Adrenal gland (tissue), 12 donors: ENCODE data around the gene CALN1. TPM values are rescaled to one million over a fixed set of nuclear protein-coding genes. Genes with fewer than 3 reads are reported as not detected.

Source experiments
- DNase-seq, 7 donors: peaks; one replicate each; pipeline ENCODE4 v3.0.0-alpha.2; 2019 to 2020
- H3K27ac ChIP-seq, 5 donors: fragments of 200-600 bp; sonication (generic) in 4 of 5; 1 replicate in 3 of 5; 2 replicates in 2 of 5; pipeline versions ENCODE4 v1.5.1 to v1.8.0; 2016 to 2020; ENCODE audit warnings: mild to moderate bottlenecking in 1 of 5
- H3K27me3 ChIP-seq: fragments of 200-600 bp; 2 replicates; pipeline ENCODE4 v1.8.0; 2021
- H3K36me3 ChIP-seq, 2 donors: fragments of 200-600 bp; replicated peaks in 1 of 2; 1 replicate in 1 of 2; 2 replicates in 1 of 2; pipeline versions ENCODE4 v1.5.1 to v1.8.0; 2018 to 2022
- H3K4me1 ChIP-seq, 2 donors: fragments of 200-600 bp; replicated peaks in 1 of 2; 1 replicate in 1 of 2; 2 replicates in 1 of 2; pipeline versions ENCODE4 v1.5.1 to v1.8.0; 2018 to 2021
- H3K4me3 ChIP-seq, 4 donors: fragments of 200-600 bp; sonication (generic) in 3 of 4; one replicate each; pipeline ENCODE4 v1.5.1; 2016 to 2018
- H3K9me3 ChIP-seq, 3 donors: fragments of 200-600 bp; sonication (generic) in 1 of 3; replicated peaks in 1 of 3; 1 replicate in 2 of 3; 2 replicates in 1 of 3; pipeline versions ENCODE4 v1.5.1 to v1.8.0; 2016 to 2021
- CTCF ChIP-seq, 6 experiments: fragments of 450-650 bp in 4 of 6; fragments of 200-600 bp in 2 of 6; sonication (generic) in 1 of 6; IDR thresholded peaks; 1 replicate in 5 of 6; 2 replicates in 1 of 6; pipeline versions ENCODE4 v1.5.1 to v1.8.0; 2016 to 2021; ENCODE audit warnings: antibody characterized with exemption in 6 of 6, mild to moderate bottlenecking in 2 of 6, moderate library complexity in 1 of 6
- POLR2A ChIP-seq, 2 donors: fragments of 450-650 bp; IDR thresholded peaks; one replicate each; pipeline ENCODE4 v1.6.1; 2017; ENCODE audit warnings: antibody characterized with exemption in 2 of 2, mild to moderate bottlenecking in 2 of 2, moderate library complexity in 1 of 2
- WGBS, 4 donors: extraction: QIAGEN DNeasy Blood & Tissue Kit in 2 of 4; methylation state at CpG; one replicate each; pipeline versions ENCODE4 v1.1.5 to v1.1.7; 2013 to 2017; 5-methylcytosine and 5-hydroxymethylcytosine counted together
- intact Hi-C, 2 donors: fragments of 100-400 bp; cut with DNase I; formaldehyde crosslinking; loops; one replicate each; pipeline versions ENCODE4 v1.14.1 to v1.15.0; 2022 to 2023
- polyA plus RNA-seq, 3 donors: library from polyadenylated mRNA; stranded (reverse); fragments of 200-250 nt in 2 of 3; fragments of 350-450 nt in 1 of 3; fragmentation: Illumina TruSeq in 1 of 3; extraction: RNeasy Lipid Tissue Mini Kit (QIAGEN cat#74804) in 1 of 3; gene quantifications; one replicate each; pipeline ENCODE4 v1.2.3, GENCODE V29; 2013 to 2014
- total RNA-seq, 9 donors: library from RNA; depleted of rRNA in 4 of 9; stranded (reverse); fragments of >200 nt in 4 of 9; fragments of 120-200 nt in 1 of 9; fragmentation: NEBNext Ultra II Directional in 1 of 9; extraction: Animal tissue kit (Norgen Biotek cat#: 25700) in 1 of 9; gene quantifications; one replicate each; pipeline versions ENCODE4 v1.1.0 to v1.2.4, GENCODE V29; 2013 to 2023
- donor health status: healthy with polysubstance abuse.
- donor health status: Bipolar disorder and iron deficiency.
- donor health status: DM: yes; HTN: yes; CAD: no.
- donor health status: DM: no; HTN: no; CAD: no.
- donor health status: DM: no; HTN: no; CAD: no.
- donor health status: DM: yes; HTN: yes; CAD: no.

Gene CALN1
- total and polyA plus RNA-seq, 12 donors = 4.3 to 51.5 (median 15.2) TPM

GRCh38 chr7:72057796-72058195, 354.3 kb downstream of the CALN1 start:
- Histone ChIP-seq H3K27me3 (no peaks in the 10 kb centered on the region), H3K4me3 (no peak overlapping the region), H3K36me3 (no peaks in the 10 kb centered on the region), H3K4me1 (no peaks in the 10 kb centered on the region), H3K27ac (no peak overlapping the region), H3K9me3 (no peaks in the 10 kb centered on the region)
- intact Hi-C loops = no loop called here
- no peak for DNase-seq
- WGBS, 4 donors = 65 to 72% (median 69%) methylated on average over 11 of the region's 11 CpGs
- TF ChIP-seq CTCF (IDR thresholded peaks at IDR 0.05) (no peak), POLR2A (IDR thresholded peaks at IDR 0.05) (no peak)

- no peaks in the 10 kb centered on the region for H3K9me3 ChIP-seq
Observed at GRCh38 chr7:72057231-72057630, 354.9 kb downstream of the CALN1 start.

GRCh38 chr7:72055426-72055825, 356.7 kb downstream of the CALN1 start:
- no peak for DNase-seq
- H3K36me3 ChIP-seq = no peaks in the 10 kb centered on the region
- intact Hi-C loops = no loop called here
- no peaks in the 10 kb centered on the region for H3K27me3 ChIP-seq
- H3K4me1 ChIP-seq = no peaks in the 10 kb centered on the region
- no peak overlapping the region for H3K4me3 ChIP-seq
- no peak overlapping the region for H3K27ac ChIP-seq
- H3K9me3 ChIP-seq = no peaks in the 10 kb centered on the region
- no peak for TF ChIP-seq POLR2A (IDR thresholded peaks at IDR 0.05)
- no peak for TF ChIP-seq CTCF (IDR thresholded peaks at IDR 0.05)
- 83 to 93% (median 84%) methylated on average over 2 of the region's 2 CpGs for WGBS, 4 donors

More at GRCh38 chr7:72057231-72057630, 354.9 kb downstream of the CALN1 start:
- no peak overlapping the region for H3K27ac ChIP-seq
- WGBS, 4 donors = 85 to 98% (median 95%) methylated on average over 2 of the region's 2 CpGs
- no peak overlapping the region for H3K4me3 ChIP-seq
- DNase-seq = no peak
- no peaks in the 10 kb centered on the region for H3K27me3 ChIP-seq
- TF ChIP-seq POLR2A (IDR thresholded peaks at IDR 0.05) = no peak
- no peak for TF ChIP-seq CTCF (IDR thresholded peaks at IDR 0.05)
- intact Hi-C loops = no loop called here
- H3K36me3 ChIP-seq = no peaks in the 10 kb centered on the region
- H3K4me1 ChIP-seq = no peaks in the 10 kb centered on the region

- whole genome bisulfite sequencing, 4 donors = 78 to 87% (median 81%) methylated on average over 4 of the region's 4 CpGs
- DNase-seq = no peak
- no peaks in the 10 kb centered on the region for H3K27me3 ChIP-seq
- intact Hi-C loops = no loop called here
- H3K9me3 ChIP-seq = no peaks in the 10 kb centered on the region
- H3K36me3 ChIP-seq = no peaks in the 10 kb centered on the region
- TF ChIP-seq CTCF (IDR thresholded peaks at IDR 0.05) = no peak
- TF ChIP-seq POLR2A (IDR thresholded peaks at IDR 0.05) = no peak
- H3K27ac ChIP-seq = no peak overlapping the region
- no peak overlapping the region for H3K4me3 ChIP-seq
- H3K4me1 ChIP-seq = no peaks in the 10 kb centered on the region
Observed at GRCh38 chr7:72053292-72053691, 358.8 kb downstream of the CALN1 start.
